MCF 10A (cell line): ENCODE measurements around the gene P2RY8. TPM values are rescaled to one million over a fixed set of nuclear protein-coding genes. Genes with fewer than 3 reads are reported as not detected.

Experiments used
- BruUV-seq: library from RNA; stranded (reverse); fragments of 400-500 nt; replicated peaks from 2 replicates; lab custom pipeline; 2021; lab: Mats Ljungman, UMichigan
- CTCF ChIA-PET: fragments of 300-600 bp; sonication (Branson Sonifier 250); formaldehyde crosslinking; extraction: SDS; loops from one replicate; lab custom pipeline; 2021; ENCODE audit warnings: antibody characterized with exemption, inconsistent platforms; lab: Yijun Ruan, JAX
- POLR2A ChIA-PET: fragments of 300-600, 350-650 bp; sonication (Branson Sonifier 250); formaldehyde crosslinking; extraction: SDS; loops from one replicate; lab custom pipeline; 2020; ENCODE audit warnings: antibody characterized with exemption, inconsistent platforms; lab: Yijun Ruan, JAX
- DNase-seq: peaks from one replicate; pipeline ENCODE4 v3.0.0-alpha.2; 2018; ENCODE audit not compliant: unreplicated experiment
- H3K27ac Mint-ChIP-seq: one replicate; pipeline ENCODE4 v1.8.0; 2022; ENCODE audit warnings: mild to moderate bottlenecking, low read depth, mixed read lengths; ENCODE audit not compliant: unreplicated experiment
- H3K27me3 Mint-ChIP-seq: one replicate; pipeline ENCODE4 v1.8.0; 2022; ENCODE audit warnings: mixed read lengths; ENCODE audit not compliant: insufficient read depth, unreplicated experiment
- H3K36me3 Mint-ChIP-seq: one replicate; pipeline ENCODE4 v1.8.0; 2022; ENCODE audit warnings: mild to moderate bottlenecking, moderate library complexity, mixed read lengths; ENCODE audit not compliant: insufficient read depth, unreplicated experiment
- H3K4me1 Mint-ChIP-seq: one replicate; pipeline ENCODE4 v1.8.0; 2022; ENCODE audit warnings: mixed read lengths; ENCODE audit not compliant: insufficient read depth, unreplicated experiment
- H3K4me3 Mint-ChIP-seq: one replicate; pipeline ENCODE4 v1.8.0; 2022; ENCODE audit warnings: mild to moderate bottlenecking, moderate library complexity, mixed read lengths; ENCODE audit not compliant: unreplicated experiment
- H3K9me3 Mint-ChIP-seq: one replicate; pipeline ENCODE4 v1.8.0; 2022; ENCODE audit warnings: mixed read lengths; ENCODE audit not compliant: unreplicated experiment
- intact Hi-C: fragments of 100-400 bp; cut with micrococcal nuclease; formaldehyde crosslinking; loops from 2 replicates; pipeline ENCODE4 v1.14.1; 2022
- total RNA-seq: library from RNA; stranded (reverse); gene quantifications from 2 replicates; pipeline ENCODE4 v1.2.3, GENCODE V29; 2022
- TF ChIP-seq, protein P1 (sequence below): fragments of 200-600 bp; IDR thresholded peaks from one replicate; pipeline ENCODE4 v1.8.0; 2022; ENCODE audit warnings: antibody characterized with exemption, mild to moderate bottlenecking; ENCODE audit not compliant: unreplicated experiment

Gene P2RY8
- total RNA-seq, 1 experiment from 2014 or later, result not detected

DNA sequence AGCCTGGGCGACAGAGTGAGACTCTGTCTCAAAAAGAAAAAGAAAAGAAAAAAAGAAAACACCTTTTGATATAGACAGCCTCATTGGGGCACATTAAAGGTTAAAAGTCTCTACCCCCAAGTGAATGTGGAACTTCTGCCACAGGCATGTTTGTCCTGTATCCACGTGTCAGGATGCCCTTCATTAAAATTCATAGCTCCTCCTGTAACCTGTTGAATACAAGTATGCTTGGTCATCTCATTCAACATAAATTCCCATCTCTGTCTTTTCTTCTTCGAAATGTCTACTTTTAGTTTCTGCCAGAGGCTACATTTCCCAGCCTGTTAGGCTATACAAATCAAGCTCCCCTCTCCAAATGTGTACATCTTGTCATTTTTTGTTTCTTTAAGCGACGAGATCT lies 25.8 kb downstream of the P2RY8 start:
- BruUV-seq, result no TSS peak
- Mint-ChIP-seq H3K4me1 (no peaks in the 10 kb centered on the region), H3K27me3 (peaks cover 11% of the 10 kb centered on the region), H3K27ac (no peak overlapping the region), H3K9me3 (no peaks in the 10 kb centered on the region), H3K4me3 (no peak overlapping the region), H3K36me3 (no peaks in the 10 kb centered on the region)
- TF ChIP-seq, protein P1, sequence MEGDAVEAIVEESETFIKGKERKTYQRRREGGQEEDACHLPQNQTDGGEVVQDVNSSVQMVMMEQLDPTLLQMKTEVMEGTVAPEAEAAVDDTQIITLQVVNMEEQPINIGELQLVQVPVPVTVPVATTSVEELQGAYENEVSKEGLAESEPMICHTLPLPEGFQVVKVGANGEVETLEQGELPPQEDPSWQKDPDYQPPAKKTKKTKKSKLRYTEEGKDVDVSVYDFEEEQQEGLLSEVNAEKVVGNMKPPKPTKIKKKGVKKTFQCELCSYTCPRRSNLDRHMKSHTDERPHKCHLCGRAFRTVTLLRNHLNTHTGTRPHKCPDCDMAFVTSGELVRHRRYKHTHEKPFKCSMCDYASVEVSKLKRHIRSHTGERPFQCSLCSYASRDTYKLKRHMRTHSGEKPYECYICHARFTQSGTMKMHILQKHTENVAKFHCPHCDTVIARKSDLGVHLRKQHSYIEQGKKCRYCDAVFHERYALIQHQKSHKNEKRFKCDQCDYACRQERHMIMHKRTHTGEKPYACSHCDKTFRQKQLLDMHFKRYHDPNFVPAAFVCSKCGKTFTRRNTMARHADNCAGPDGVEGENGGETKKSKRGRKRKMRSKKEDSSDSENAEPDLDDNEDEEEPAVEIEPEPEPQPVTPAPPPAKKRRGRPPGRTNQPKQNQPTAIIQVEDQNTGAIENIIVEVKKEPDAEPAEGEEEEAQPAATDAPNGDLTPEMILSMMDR, result no peak
- intact Hi-C loops, result no loop called here
- DNase-seq, result no peak
- ChIA-PET CTCF (no interaction called here), POLR2A (no interaction called here)

DNA sequence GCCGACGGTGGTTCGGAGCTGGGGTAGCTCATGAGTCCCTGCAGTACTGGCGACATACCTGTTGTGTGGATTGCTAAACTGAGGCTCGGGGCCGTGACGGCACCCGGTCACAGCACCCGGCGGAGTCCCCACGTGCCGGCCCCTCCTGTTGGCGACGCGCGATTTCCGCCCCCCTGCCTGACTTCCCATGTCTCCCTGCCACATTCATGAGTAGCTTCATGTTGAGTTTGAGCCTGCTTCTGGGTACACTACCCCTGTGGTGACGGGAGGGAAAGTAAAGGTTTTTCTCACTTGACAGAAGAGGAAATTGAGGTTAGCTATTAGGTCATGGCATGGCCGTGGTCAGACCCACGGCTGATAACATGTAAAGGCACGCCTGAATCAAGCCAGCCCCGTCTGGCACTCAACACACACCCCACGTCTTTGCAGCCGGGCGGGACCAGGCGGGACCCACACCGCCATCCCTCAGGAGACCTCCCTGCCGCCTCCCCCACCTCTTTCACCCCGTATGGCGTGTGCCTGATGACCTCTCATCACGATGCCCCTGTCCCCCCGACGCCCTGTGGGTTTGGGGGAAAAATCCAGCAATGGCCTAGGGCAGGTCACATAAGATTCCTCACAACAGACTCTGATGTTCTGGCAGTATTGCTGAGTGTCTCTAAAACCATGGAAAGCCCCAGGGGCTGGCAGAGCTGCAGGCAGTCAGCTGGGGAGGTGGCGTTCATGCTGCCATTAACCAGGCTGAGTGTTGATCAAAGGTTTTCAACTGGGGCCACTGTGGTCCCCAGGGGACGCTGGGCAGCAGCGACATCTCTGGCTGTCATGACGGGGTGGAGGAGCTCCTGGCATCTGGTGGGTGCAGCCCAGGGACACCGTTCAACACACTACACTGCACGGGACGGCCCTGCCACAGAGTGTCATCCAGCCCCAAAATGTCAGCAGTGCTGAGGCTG lies 29.2 kb downstream of the P2RY8 start:
- TF ChIP-seq, protein P1, result no peak
- intact Hi-C loops, result no loop called here
- ChIA-PET POLR2A (no interaction called here), CTCF (no interaction called here)
- no peak overlapping the region for H3K4me3 Mint-ChIP-seq
- no peaks in the 10 kb centered on the region for H3K27me3 Mint-ChIP-seq
- DNase-seq, result no peak
- no TSS peak for BruUV-seq
- H3K9me3 Mint-ChIP-seq, result no peaks in the 10 kb centered on the region
- H3K4me1 Mint-ChIP-seq, result no peaks in the 10 kb centered on the region
- no peak overlapping the region for H3K27ac Mint-ChIP-seq
- no peaks in the 10 kb centered on the region for H3K36me3 Mint-ChIP-seq

DNA sequence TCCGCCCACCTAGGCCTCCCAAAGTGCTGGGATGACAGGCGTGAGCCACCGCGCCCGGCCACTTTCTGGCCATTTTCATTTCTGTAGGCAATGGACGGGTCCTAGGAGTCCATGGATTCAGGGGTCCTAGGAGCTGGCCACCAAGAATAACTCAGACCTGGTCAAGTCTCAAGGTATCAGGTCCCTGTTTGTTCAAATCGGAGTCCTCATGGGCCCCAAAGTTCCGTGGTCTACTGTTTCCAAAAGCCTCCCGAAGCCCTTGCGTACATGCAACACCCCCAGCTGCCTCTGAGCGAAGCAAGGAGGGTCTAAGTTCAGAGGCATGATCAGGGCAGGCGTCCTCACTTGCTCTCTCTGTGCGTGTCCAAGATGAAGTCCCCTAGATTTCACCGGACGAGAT lies 30.1 kb downstream of the P2RY8 start:
- H3K27ac Mint-ChIP-seq, result no peak overlapping the region
- DNase-seq, result no peak
- H3K4me1 Mint-ChIP-seq, result no peaks in the 10 kb centered on the region
- H3K4me3 Mint-ChIP-seq, result no peak overlapping the region
- ChIA-PET CTCF (no interaction called here), POLR2A (no interaction called here)
- TF ChIP-seq, protein P1, result no peak
- intact Hi-C loops, result no loop called here
- no peaks in the 10 kb centered on the region for H3K9me3 Mint-ChIP-seq
- no peaks in the 10 kb centered on the region for H3K36me3 Mint-ChIP-seq
- H3K27me3 Mint-ChIP-seq, result no peaks in the 10 kb centered on the region
- no TSS peak for BruUV-seq

DNA sequence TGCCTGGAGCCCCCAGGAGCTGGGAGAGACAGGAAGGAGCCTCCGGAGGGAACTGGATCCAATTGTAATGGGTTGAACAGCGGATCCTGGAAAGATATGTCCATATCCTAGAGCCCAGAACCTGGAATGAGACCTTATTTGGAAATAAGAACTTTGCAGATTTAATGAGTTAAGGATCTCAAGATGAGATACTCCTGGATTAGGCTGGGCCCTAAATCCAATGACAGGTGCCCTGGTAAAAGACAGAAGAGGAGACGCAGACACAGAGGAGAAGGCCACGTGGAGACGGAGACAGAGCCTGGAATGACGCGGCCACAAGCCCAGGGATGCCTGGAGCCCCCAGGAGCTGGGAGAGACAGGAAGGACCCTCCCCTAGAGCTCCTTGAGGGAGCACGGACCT lies 34.1 kb downstream of the P2RY8 start:
- Mint-ChIP-seq H3K4me3 (no peak overlapping the region), H3K36me3 (peaks cover 5% of the 10 kb centered on the region), H3K27ac (no peak overlapping the region), H3K9me3 (no peaks in the 10 kb centered on the region), H3K27me3 (no peaks in the 10 kb centered on the region), H3K4me1 (no peaks in the 10 kb centered on the region)
- no TSS peak for BruUV-seq
- TF ChIP-seq, protein P1, result no peak
- POLR2A ChIA-PET, result no interaction called here
- DNase-seq, result no peak
- CTCF ChIA-PET, result no interaction called here
- intact Hi-C loops, result no loop called here
